Adrenal gland (tissue), 5 donors: ENCODE data around the gene MRPL55.

Experiments used
- CTCF ChIP-seq, 6 experiments: fragments of 450-650 bp in 4 of 6; fragments of 200-600 bp in 2 of 6; sonication (generic) in 1 of 6; IDR thresholded peaks; 1 replicate in 5 of 6; 2 replicates in 1 of 6; pipeline versions ENCODE4 v1.5.1 to v1.8.0; 2016 to 2021; ENCODE audit warnings: antibody characterized with exemption in 6 of 6, mild to moderate bottlenecking in 2 of 6, moderate library complexity in 1 of 6
- POLR2A ChIP-seq, 2 donors: fragments of 450-650 bp; IDR thresholded peaks; one replicate each; pipeline ENCODE4 v1.6.1; 2017; ENCODE audit warnings: antibody characterized with exemption in 2 of 2, mild to moderate bottlenecking in 2 of 2, moderate library complexity in 1 of 2
- donor health status: DM: no; HTN: no; CAD: no.

DNA sequence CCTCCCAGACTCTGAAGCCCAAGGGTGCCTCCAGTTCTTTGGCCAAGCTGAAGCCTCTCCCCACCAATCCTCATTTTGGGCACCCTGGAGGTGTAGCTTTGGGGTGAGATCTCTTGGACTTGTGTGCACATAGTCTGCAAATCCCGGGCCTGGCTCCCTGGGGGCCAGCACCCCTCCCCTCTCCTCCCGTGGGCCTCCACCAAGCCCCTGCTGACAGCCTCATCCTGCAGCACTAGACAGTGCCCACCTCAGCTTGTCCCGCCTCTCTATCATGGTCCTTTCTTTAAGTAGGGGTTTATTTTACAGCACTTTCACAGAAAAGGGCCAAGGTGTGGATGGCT is 43.8 kb upstream of the MRPL55 start:
- TF ChIP-seq CTCF (IDR thresholded peaks at IDR 0.05), result no peak
- TF ChIP-seq POLR2A (IDR thresholded peaks at IDR 0.05), result no peak
